Effector memory CD4-positive, alpha-beta T cell (primary cell): Measurements from ENCODE around the gene BNIP2.

Experiments used
- DNase-seq, 3 donors: peaks; one replicate each; pipeline ENCODE4 v3.0.0-alpha.2; 2020
- H3K27ac ChIP-seq: 2 replicates; pipeline ENCODE4 v1.7.0; 2013; ENCODE audit warnings: mild to moderate bottlenecking, low read length, moderate library complexity; ENCODE audit not compliant: insufficient read depth, poor library complexity, severe bottlenecking
- H3K27me3 ChIP-seq: replicated peaks from 2 replicates; pipeline ENCODE4 v1.7.0; 2013; ENCODE audit warnings: mild to moderate bottlenecking, low read length; ENCODE audit not compliant: insufficient read depth, control insufficient read depth, poor library complexity, severe bottlenecking
- H3K36me3 ChIP-seq: 2 replicates; pipeline ENCODE4 v1.7.0; 2013; ENCODE audit warnings: mild to moderate bottlenecking, low read length, moderate library complexity; ENCODE audit not compliant: control insufficient read depth, insufficient read depth
- H3K4me1 ChIP-seq: 2 replicates; pipeline ENCODE4 v1.7.0; 2013; ENCODE audit warnings: low read length, mild to moderate bottlenecking; ENCODE audit not compliant: control insufficient read depth, insufficient read depth, poor library complexity, severe bottlenecking
- H3K4me3 ChIP-seq: 2 replicates; pipeline ENCODE4 v1.7.0; 2013; ENCODE audit warnings: low read length, low read depth, mild to moderate bottlenecking; ENCODE audit not compliant: insufficient read depth, poor library complexity, severe bottlenecking
- H3K9me3 ChIP-seq: 2 replicates; pipeline ENCODE4 v1.7.0; 2013; ENCODE audit warnings: mild to moderate bottlenecking, low read length, moderate library complexity; ENCODE audit not compliant: control insufficient read depth

BNIP2 gene

GRCh38 chr15:59676565-59676964, 12.6 kb downstream of the BNIP2 start:
- no peak for DNase-seq
- no peaks in the 10 kb centered on the region for H3K27me3 ChIP-seq
- H3K36me3 ChIP-seq = peaks cover 86% of the 10 kb centered on the region

GRCh38 chr15:59674361-59674877, 14.7 kb downstream of the BNIP2 start:
- no peak for DNase-seq
- H3K27me3 ChIP-seq = no peaks in the 10 kb centered on the region
- no peaks in the 10 kb centered on the region for H3K4me1 ChIP-seq
- no peak overlapping the region for H3K4me3 ChIP-seq
- peaks cover 82% of the 10 kb centered on the region for H3K36me3 ChIP-seq
- H3K27ac ChIP-seq = no peak overlapping the region
- H3K9me3 ChIP-seq = no peaks in the 10 kb centered on the region

More at GRCh38 chr15:59676565-59676964, 12.6 kb downstream of the BNIP2 start:
- Histone ChIP-seq H3K9me3 (no peaks in the 10 kb centered on the region), H3K4me1 (no peaks in the 10 kb centered on the region), H3K27ac (no peak overlapping the region), H3K4me3 (no peak overlapping the region)

DNA sequence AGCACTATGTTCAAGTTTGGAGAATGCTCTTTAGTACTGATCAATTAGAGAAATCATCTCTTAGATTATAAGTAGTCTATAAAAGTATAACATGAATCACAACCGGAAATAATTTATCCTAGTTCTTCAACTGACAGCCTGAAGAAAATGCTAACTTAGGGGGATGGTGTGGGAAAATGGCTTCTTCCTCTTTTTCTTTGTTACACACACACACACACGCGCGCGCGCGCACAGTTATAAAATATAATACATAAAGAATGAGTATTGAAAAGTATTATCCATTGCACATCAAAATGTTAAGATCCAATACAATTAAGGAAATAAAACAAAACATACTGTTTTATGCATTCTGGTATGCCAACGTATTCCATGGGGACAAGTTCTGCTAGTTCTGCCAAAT, 20.6 kb downstream of the BNIP2 start:
- no peak overlapping the region for H3K27ac ChIP-seq
- H3K4me1 ChIP-seq = no peaks in the 10 kb centered on the region
- H3K9me3 ChIP-seq = no peaks in the 10 kb centered on the region
- no peak for DNase-seq
- H3K36me3 ChIP-seq = peaks cover 61% of the 10 kb centered on the region
- H3K27me3 ChIP-seq = no peaks in the 10 kb centered on the region
- no peak overlapping the region for H3K4me3 ChIP-seq

DNA sequence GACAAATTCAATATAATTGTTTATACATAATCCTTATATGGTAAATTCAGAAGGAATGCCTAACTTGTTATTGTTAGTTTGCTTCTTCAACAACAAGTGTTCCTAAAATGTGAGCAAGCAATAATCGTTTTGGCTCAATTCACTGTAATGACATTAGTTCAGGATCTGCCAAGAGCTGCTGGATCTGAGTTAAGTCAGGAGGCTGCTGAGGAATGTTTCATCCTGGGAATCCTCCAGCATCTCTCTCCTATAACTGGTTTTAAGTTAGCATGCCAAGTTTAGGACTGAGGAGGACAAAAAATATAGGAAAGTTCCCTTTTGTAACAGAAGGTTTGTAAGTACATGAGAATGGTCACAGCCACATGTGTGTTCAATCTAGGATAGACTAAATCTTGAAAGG, 26.9 kb downstream of the BNIP2 start:
- DNase-seq = no peak
- Histone ChIP-seq H3K4me3 (no peak overlapping the region), H3K27me3 (no peaks in the 10 kb centered on the region), H3K27ac (no peak overlapping the region), H3K9me3 (no peaks in the 10 kb centered on the region), H3K4me1 (no peaks in the 10 kb centered on the region), H3K36me3 (peaks cover 25% of the 10 kb centered on the region)

DNA sequence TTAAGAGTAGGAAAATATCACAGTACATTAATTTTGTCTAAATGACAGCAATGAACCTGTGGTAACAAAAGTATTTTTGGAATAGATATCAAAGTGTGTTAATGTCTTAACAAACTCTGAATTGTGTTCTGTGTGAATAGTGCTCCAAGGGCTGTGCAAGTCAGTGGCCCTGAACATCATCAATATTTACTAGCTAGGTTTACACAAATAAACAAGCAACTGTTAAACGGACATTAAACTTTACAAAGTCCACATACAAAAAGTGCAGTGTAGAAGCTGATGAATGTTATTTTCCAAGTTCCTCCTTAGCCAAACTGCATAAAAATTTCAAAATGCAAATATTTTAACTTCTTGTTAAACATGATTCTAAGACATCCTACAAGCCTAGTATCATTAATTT, 29.8 kb downstream of the BNIP2 start:
- Histone ChIP-seq H3K9me3 (no peaks in the 10 kb centered on the region), H3K27me3 (no peaks in the 10 kb centered on the region), H3K36me3 (peaks cover 19% of the 10 kb centered on the region), H3K4me1 (no peaks in the 10 kb centered on the region), H3K27ac (no peak overlapping the region), H3K4me3 (no peak overlapping the region)
- no peak for DNase-seq

GRCh38 chr15:59657635-59658125, 31.4 kb downstream of the BNIP2 start:
- Histone ChIP-seq H3K27ac (peak overlapping the region; percentile 79), H3K4me3 (peak overlapping the region; percentile 83), H3K36me3 (peaks cover 14% of the 10 kb centered on the region), H3K27me3 (no peaks in the 10 kb centered on the region), H3K9me3 (no peaks in the 10 kb centered on the region), H3K4me1 (no peaks in the 10 kb centered on the region)
- DNase-seq = no peak

DNA sequence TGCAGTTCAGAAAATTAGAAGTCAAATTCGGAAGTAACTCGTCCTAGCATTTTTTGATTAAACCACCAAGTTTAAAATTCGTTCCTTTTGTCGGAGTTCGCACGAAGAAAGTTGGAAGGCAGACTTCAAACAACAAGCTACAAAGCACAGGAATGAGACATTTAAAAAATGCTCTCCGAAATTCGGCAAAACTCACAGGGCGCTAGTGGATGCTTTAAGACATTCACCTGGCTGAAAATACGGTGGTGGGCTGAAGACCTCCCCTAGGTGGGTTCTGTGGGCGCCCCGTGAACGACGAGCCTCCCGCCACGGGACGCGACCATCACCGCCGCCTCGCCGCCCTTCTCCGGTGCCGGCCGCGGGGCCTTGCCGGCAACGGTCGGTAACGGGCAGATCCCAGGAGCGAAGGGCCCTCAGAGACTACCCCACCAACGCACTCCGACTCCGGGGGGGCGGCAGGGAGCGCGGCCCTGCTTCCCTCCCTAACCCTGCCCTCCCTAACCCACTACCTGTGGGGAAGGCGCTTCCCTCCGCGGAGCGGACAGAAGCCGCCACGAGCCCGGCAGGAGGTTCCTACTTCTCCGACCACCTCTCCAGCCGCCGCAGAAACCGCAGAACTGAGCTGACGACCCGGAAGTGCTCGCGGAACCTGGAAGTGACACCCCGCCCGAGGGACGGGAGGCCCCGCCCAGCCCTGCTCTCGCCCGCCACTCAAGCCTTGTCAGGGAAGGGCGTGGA, 32.1 kb downstream of the BNIP2 start, which contains the start of gene GTF2A2:
Gene GTF2A2, minus strand, starts transcription at position 619 of the 738 bp plus-strand sequence. CDS start 5,238 bp downstream, outside the sequence.
- no peaks in the 10 kb centered on the region for H3K9me3 ChIP-seq
- peak; percentile 85 to 95 (median 93) for DNase-seq
- peak within 1 kb of the TSS; percentile 79 for H3K27ac ChIP-seq
- no peaks in the 10 kb centered on the region for H3K27me3 ChIP-seq
- H3K4me3 ChIP-seq = peak within 1 kb of the TSS; percentile 83
- H3K4me1 ChIP-seq = no peaks in the 10 kb centered on the region
- peaks cover 8% of the 10 kb centered on the region for H3K36me3 ChIP-seq

- H3K4me3 ChIP-seq = no peak overlapping the region
- no peak for DNase-seq
- no peaks in the 10 kb centered on the region for H3K9me3 ChIP-seq
- peaks cover 29% of the 10 kb centered on the region for H3K36me3 ChIP-seq
- H3K4me1 ChIP-seq = no peaks in the 10 kb centered on the region
- no peaks in the 10 kb centered on the region for H3K27me3 ChIP-seq
- H3K27ac ChIP-seq = no peak overlapping the region
These were observed 35.1 kb downstream of the BNIP2 start for GRCh38 chr15:59654046-59654445.

GRCh38 chr15:59649603-59650002, 39.5 kb downstream of the BNIP2 start:
- Histone ChIP-seq H3K27me3 (no peaks in the 10 kb centered on the region), H3K9me3 (no peaks in the 10 kb centered on the region), H3K4me1 (no peaks in the 10 kb centered on the region), H3K36me3 (peaks cover 45% of the 10 kb centered on the region), H3K4me3 (no peak overlapping the region), H3K27ac (no peak overlapping the region)
- DNase-seq = no peak

- H3K4me3 ChIP-seq = no peak overlapping the region
- H3K36me3 ChIP-seq = peaks cover 48% of the 10 kb centered on the region
- H3K27me3 ChIP-seq = no peaks in the 10 kb centered on the region
- DNase-seq = no peak
- no peaks in the 10 kb centered on the region for H3K9me3 ChIP-seq
- no peak overlapping the region for H3K27ac ChIP-seq
- H3K4me1 ChIP-seq = no peaks in the 10 kb centered on the region
These were observed 42.0 kb downstream of the BNIP2 start for GRCh38 chr15:59647085-59647484.
